Neuron (in vitro differentiated cells): ENCODE data around the gene C1orf52.

Source experiments
- H2AFZ ChIP-seq: one replicate; pipeline ENCODE4 v1.6.1; 2013; ENCODE audit warnings: low read depth, mild to moderate bottlenecking, inconsistent platforms, low read length, moderate library complexity
- H3K27me3 ChIP-seq: one replicate; pipeline ENCODE4 v1.6.1; 2013; ENCODE audit warnings: low read length; ENCODE audit not compliant: insufficient read depth
- H3K36me3 ChIP-seq: one replicate; pipeline ENCODE4 v1.6.1; 2013; ENCODE audit warnings: low read length; ENCODE audit not compliant: insufficient read depth
- H3K4me1 ChIP-seq: one replicate; pipeline ENCODE4 v1.6.1; 2013; ENCODE audit warnings: low read length; ENCODE audit not compliant: insufficient read depth
- H3K4me3 ChIP-seq: 2 replicates; pipeline ENCODE4 v1.5.1; 2013; ENCODE audit warnings: mild to moderate bottlenecking, low read length, moderate library complexity
- H3K9me3 ChIP-seq: one replicate; pipeline ENCODE4 v1.6.1; 2013; ENCODE audit warnings: low read length

Gene C1orf52

DNA sequence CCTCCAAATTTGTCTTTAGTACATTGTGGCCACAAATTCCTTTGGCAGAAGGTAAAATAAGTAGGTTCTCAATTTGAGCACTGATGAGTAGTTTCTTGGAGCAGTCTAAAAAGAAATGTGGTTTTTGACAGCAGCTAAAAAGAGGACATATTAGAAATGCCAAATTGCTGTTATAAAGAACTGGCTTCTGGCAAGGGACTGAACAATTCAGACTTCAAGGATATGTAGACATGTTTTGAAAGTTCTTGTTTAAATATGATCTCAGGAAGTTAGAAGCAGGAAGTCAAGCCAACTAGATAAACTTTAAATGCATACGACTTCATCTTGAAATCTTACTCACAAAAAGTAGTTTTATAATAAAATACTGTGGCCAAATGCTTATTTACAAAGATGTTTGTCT is 18.8 kb downstream of the C1orf52 start:
- H3K4me3 ChIP-seq = no peak overlapping the region
- no peak overlapping the region for H2AFZ ChIP-seq
- no peaks in the 10 kb centered on the region for H3K9me3 ChIP-seq
- peaks cover 2% of the 10 kb centered on the region for H3K27me3 ChIP-seq
- no peaks in the 10 kb centered on the region for H3K4me1 ChIP-seq
- H3K36me3 ChIP-seq = no peaks in the 10 kb centered on the region

GRCh38 chr1:85240174-85240601 is 19.3 kb downstream of the C1orf52 start:
- H3K36me3 ChIP-seq = no peaks in the 10 kb centered on the region
- no peaks in the 10 kb centered on the region for H3K4me1 ChIP-seq
- peaks cover 2% of the 10 kb centered on the region for H3K27me3 ChIP-seq
- H2AFZ ChIP-seq = no peak overlapping the region
- H3K9me3 ChIP-seq = no peaks in the 10 kb centered on the region
- no peak overlapping the region for H3K4me3 ChIP-seq

GRCh38 chr1:85237613-85238012 is 21.8 kb downstream of the C1orf52 start:
- no peaks in the 10 kb centered on the region for H3K4me1 ChIP-seq
- peaks cover 2% of the 10 kb centered on the region for H3K27me3 ChIP-seq
- H3K4me3 ChIP-seq = no peak overlapping the region
- H3K9me3 ChIP-seq = no peaks in the 10 kb centered on the region
- H3K36me3 ChIP-seq = no peaks in the 10 kb centered on the region
- no peak overlapping the region for H2AFZ ChIP-seq

DNA sequence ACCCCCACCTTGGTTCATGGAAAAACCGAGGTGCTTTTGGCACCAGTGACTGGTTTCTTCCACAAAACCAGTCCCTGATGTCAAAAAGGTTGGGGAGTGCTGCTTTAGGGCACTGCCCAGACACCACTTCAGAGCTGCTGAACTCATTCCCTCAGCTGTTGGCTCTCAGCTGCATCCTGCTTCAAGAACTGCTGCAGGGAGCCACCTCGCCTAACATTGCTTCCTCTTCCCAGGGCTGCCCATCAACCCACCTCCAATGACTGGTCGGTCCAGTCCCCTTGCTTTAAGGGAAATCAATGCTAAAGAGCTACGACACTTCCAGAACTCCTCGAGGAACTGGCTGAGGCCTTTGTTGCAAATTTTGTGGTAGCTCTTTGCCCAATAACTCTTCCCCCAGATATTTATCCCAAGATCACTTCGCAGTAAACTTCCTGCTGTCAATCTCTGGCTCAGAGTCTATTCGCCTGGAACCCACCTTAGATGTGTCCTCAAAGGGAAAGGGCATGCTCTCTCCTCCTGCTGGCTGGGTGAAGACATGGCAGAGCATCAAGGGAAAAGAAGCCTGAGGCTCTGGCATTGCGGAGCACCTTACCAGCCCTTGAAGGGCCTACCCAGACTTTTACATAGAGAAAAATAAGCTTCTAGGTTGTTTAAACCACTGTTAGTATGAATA is 29.0 kb downstream of the C1orf52 start:
- H3K9me3 ChIP-seq = no peaks in the 10 kb centered on the region
- H3K4me3 ChIP-seq = no peak overlapping the region
- H3K27me3 ChIP-seq = no peaks in the 10 kb centered on the region
- peaks cover 9% of the 10 kb centered on the region for H3K4me1 ChIP-seq
- H3K36me3 ChIP-seq = no peaks in the 10 kb centered on the region
- no peak overlapping the region for H2AFZ ChIP-seq

DNA sequence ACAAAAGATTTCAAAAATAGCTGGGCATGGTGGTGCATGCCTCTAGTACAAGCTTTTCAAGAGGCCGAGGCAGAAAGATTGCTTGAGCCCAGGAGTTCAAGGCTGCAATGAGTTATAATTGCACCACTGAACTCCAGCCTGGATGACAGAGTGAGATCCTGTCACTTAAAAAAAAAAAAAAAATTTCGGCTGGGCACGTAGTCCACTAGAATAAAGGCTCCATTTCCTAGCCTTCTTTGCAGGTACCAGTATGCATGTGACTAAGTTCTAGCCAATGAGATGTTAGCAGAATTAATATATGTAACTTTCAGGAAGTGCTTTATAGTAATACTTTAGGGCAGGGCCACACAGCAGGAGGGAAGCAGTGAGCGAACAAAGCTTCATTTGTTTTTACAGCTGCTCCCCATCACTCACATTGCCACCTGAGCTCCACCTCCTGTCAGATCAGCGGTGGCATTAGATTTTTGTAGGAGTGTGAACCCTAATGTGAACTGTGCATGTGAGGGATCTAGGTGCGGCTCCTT is 29.8 kb downstream of the C1orf52 start:
- peaks cover 10% of the 10 kb centered on the region for H3K4me1 ChIP-seq

DNA sequence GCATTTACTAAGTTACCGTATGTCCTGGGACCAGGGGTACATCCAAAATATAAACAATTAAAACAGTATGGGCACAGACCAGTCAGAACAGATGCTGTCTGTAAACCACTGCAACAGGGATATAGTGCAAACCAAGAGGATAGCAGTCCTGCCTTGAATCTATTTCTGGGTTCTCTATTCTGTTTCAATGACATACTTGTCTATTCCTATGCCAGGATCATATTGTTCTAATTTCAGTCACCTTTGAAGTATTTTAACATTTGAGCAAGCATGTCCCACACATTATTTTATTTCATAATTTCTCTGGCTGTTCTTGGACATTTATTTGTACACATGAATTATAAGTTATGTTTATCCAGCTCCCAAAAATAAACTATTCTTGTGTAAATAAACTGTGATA is 30.5 kb downstream of the C1orf52 start:
- H3K4me1 ChIP-seq = peaks cover 10% of the 10 kb centered on the region
- H3K27me3 ChIP-seq = peaks cover 9% of the 10 kb centered on the region
- H3K9me3 ChIP-seq = no peaks in the 10 kb centered on the region
- no peak overlapping the region for H2AFZ ChIP-seq
- no peaks in the 10 kb centered on the region for H3K36me3 ChIP-seq
- H3K4me3 ChIP-seq = no peak overlapping the region

More for the DNA sequence above, 29.8 kb downstream of the C1orf52 start:
- Histone ChIP-seq H3K27me3 (peaks cover 6% of the 10 kb centered on the region), H2AFZ (no peak overlapping the region), H3K9me3 (no peaks in the 10 kb centered on the region), H3K4me3 (no peak overlapping the region), H3K36me3 (no peaks in the 10 kb centered on the region)

- Histone ChIP-seq H3K4me3 (no peak overlapping the region), H3K27me3 (peaks cover 12% of the 10 kb centered on the region), H3K36me3 (no peaks in the 10 kb centered on the region), H3K9me3 (no peaks in the 10 kb centered on the region), H3K4me1 (peaks cover 10% of the 10 kb centered on the region), H2AFZ (no peak overlapping the region)
These were observed 33.7 kb downstream of the C1orf52 start for GRCh38 chr1:85225624-85226380.

- no peak overlapping the region for H3K4me3 ChIP-seq
These were observed 34.5 kb downstream of the C1orf52 start for GRCh38 chr1:85224734-85225623.

DNA sequence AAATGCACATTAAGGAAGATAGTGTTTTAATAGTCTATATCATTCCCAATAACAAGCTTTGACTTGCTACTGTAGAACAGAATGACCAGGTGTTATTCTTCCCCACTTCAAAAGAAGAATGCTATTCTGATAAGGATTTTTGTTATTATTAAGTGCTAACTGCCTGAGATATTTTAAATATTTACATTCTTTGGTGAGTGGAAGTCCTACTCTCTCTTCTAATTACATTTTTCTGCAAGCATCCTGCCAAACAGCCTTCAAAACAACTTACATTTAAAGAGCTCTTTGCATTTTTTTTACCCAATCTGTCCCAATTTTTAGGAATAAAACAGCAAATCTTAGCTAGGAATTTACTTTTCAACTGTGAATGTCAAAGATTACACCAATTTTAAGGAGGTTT is 35.2 kb downstream of the C1orf52 start:
- no peaks in the 10 kb centered on the region for H3K36me3 ChIP-seq
- H2AFZ ChIP-seq = no peak overlapping the region
- H3K9me3 ChIP-seq = no peaks in the 10 kb centered on the region
- peaks cover 10% of the 10 kb centered on the region for H3K4me1 ChIP-seq
- H3K4me3 ChIP-seq = no peak overlapping the region
- H3K27me3 ChIP-seq = peaks cover 20% of the 10 kb centered on the region

More at GRCh38 chr1:85224734-85225623, 34.5 kb downstream of the C1orf52 start:
- Histone ChIP-seq H3K27me3 (peaks cover 14% of the 10 kb centered on the region), H2AFZ (no peak overlapping the region), H3K4me1 (peaks cover 10% of the 10 kb centered on the region), H3K36me3 (no peaks in the 10 kb centered on the region), H3K9me3 (no peaks in the 10 kb centered on the region)

GRCh38 chr1:85223334-85223733 is 36.1 kb downstream of the C1orf52 start:
- Histone ChIP-seq H3K9me3 (no peaks in the 10 kb centered on the region), H3K4me3 (no peak overlapping the region), H3K27me3 (peaks cover 20% of the 10 kb centered on the region), H3K4me1 (peaks cover 10% of the 10 kb centered on the region), H3K36me3 (no peaks in the 10 kb centered on the region), H2AFZ (no peak overlapping the region)

GRCh38 chr1:85220756-85221201 is 38.7 kb downstream of the C1orf52 start:
- Histone ChIP-seq H3K4me3 (no peak overlapping the region), H3K4me1 (peaks cover 4% of the 10 kb centered on the region), H2AFZ (no peak overlapping the region), H3K9me3 (no peaks in the 10 kb centered on the region), H3K27me3 (peaks cover 20% of the 10 kb centered on the region), H3K36me3 (no peaks in the 10 kb centered on the region)

DNA sequence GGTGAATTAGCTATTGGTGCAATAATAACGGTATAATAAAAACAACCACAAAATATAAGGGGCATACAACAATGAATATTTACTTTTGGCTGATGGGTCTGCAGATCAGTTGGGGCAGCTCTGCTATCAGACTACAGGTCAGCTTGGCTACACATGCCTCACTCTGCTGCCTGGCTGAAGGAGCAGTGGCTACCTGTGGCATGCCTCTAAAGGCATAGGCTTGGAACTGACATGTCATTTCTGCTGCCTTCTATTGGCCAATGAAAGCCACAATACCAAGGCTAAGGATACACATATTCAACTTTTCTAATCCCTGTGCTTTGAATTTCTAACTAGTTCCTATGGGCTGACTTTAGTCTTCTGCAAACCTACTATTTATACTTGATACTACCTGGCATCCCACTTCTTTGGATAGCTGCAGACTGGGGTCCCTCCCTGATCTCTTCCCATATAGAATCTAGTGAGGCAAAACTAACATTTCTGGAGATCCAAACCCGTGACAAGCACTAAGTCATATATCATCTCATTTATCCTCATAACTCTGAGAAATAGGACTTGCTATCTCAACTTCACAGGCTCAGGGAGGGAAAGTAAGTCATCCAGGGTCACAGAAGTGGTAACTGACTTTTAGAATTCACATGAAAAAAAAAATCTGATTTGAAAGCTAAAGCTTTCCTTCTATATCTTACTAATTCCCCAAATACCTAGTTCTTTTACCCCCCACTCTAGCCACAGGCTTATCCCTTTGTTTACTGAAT is 39.4 kb downstream of the C1orf52 start:
- no peaks in the 10 kb centered on the region for H3K9me3 ChIP-seq
- peaks cover 19% of the 10 kb centered on the region for H3K27me3 ChIP-seq
- H3K4me3 ChIP-seq = no peak overlapping the region
- H3K36me3 ChIP-seq = no peaks in the 10 kb centered on the region
- no peak overlapping the region for H2AFZ ChIP-seq
- no peaks in the 10 kb centered on the region for H3K4me1 ChIP-seq
